Measurements from ENCODE around the gene GASK1B. TPM values are rescaled to one million over a fixed set of nuclear protein-coding genes. Genes with fewer than 3 reads are reported as not detected.

Gene GASK1B
- total RNA-seq, 1 experiment from 2014 or later: 1.3 TPM

DNA sequence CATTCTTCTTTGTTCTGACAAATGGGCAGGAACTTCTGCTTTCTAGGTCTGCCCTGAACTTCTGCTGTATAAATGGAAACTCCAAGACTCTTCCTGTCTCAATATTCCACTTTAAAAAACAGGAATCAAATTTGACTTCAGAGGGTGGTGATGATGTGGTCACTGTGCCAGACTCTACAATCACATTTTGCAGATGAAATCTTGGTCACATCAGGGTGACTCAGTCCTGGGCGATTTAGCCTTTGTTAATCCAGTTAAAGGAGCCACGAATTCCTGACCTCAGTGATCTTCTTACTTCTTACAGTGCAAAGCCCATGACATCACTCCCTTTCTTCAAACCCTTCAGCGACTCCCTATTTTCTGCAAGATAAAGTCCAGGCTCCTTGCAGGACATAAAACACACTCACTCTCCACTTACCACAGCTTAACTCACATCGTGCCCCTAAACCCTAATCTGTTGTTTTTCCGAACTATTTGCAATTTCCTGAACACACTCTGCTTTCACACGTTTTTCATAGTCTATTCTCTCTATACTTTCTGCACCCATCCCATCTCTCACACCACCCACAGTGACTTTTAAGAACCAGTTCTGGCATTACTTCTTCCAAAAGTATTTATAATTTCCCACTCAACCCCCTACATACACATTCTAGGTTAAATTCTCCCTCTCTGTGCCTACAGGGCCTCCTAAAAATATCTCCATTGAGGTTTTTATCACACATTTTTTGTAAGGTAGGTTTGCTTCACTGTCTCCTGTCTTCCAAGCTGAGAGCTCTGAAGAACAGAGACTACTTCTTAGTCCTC, 11.1 kb downstream of the GASK1B start:
- peak; percentile 63 for DNase-seq (ENCODE audit: low read depth, low spot score)
- BruUV-seq (replicated peaks): no TSS peak
- no peaks in the 10 kb centered on the region for H3K9me3 ChIP-seq (ENCODE audit: control insufficient read depth in 1 of 2, insufficient read depth in 1 of 2, low read depth in 1 of 2, low read length in 2 of 2)
- peak overlapping the region in 1 of 2 experiments; percentile 10; a peak in 2 of 4 replicates for H3K4me3 ChIP-seq (replicated peaks in 1 of 2; ENCODE audit: low read depth in 1 of 2, low read length in 2 of 2)
- H3K27me3 ChIP-seq (ENCODE audit: insufficient read depth, low read length): no peaks in the 10 kb centered on the region
- ATAC-seq: peak; percentile 92
- POLR2A ChIA-PET: no interaction called here
- H2AFZ ChIP-seq (ENCODE audit: low read depth, low read length, poor library complexity, severe bottlenecking): peak overlapping the region; percentile 84
- no peaks in the 10 kb centered on the region for H4K20me1 ChIP-seq (ENCODE audit: insufficient read depth)
- RAD21 ChIA-PET (ENCODE audit: low non-redundant PET in 1 of 2, low total read pairs in 2 of 2, uncharacterized antibody in 2 of 2, unreplicated experiment in 2 of 2): no interaction called here
- H3K4me1 ChIP-seq (ENCODE audit: control insufficient read depth in 1 of 2, insufficient read depth in 2 of 2, low read length in 2 of 2): peaks cover 3 to 38% of the 10 kb centered on the region in 2 experiments; a peak in 2 of 4 replicates
- CTCF ChIA-PET: no interaction called here
- no peaks in the 10 kb centered on the region for H3K36me3 ChIP-seq (ENCODE audit: control insufficient read depth in 1 of 2, insufficient read depth in 2 of 2, low read length in 2 of 2)
- no peaks in the 10 kb centered on the region for H3K79me2 ChIP-seq (ENCODE audit: insufficient read depth, low read length)
- peak overlapping the region; percentile 8; the same call in 1 of the 2 replicates for H3K27ac ChIP-seq (ENCODE audit: low read depth, low read length)
- intact Hi-C loops (cut with micrococcal nuclease): loop anchor here (5.0 kb wide), 1 partner anchor 69 kb away; no protein-coding TSS in a partner anchor
- no peak overlapping the region for H3K9ac ChIP-seq (ENCODE audit: low read length)
- peak overlapping the region; percentile 69 for H3K4me2 ChIP-seq (ENCODE audit: low read length)
- no peaks in the 10 kb centered on the region for H3K9me2 ChIP-seq (ENCODE audit: insufficient read depth)
- TF ChIP-seq CEBPB (IDR thresholded peaks at IDR 0.05; ENCODE audit: low read depth): peak; percentile 23; the same call in 1 of the 2 replicates
- no peak for TF ChIP-seq EZH2 (IDR thresholded peaks at IDR 0.05)
- no peak for TF ChIP-seq POLR2A (IDR thresholded peaks at IDR 0.05; ENCODE audit: borderline replicate concordance, extremely low read depth, insufficient read depth, insufficient read length)
- peak; percentile 60; the same call in 1 of the 2 replicates for TF ChIP-seq JUND (IDR thresholded peaks at IDR 0.05)
- no peak for TF ChIP-seq EGR1 (IDR thresholded peaks at IDR 0.05; ENCODE audit: low read depth)
- peak; percentile 64 for TF ChIP-seq FOSL1 (IDR thresholded peaks at IDR 0.05; ENCODE audit: low read depth)
- TF ChIP-seq TCF7L2 (IDR thresholded peaks at IDR 0.05; ENCODE audit: borderline replicate concordance, extremely low read depth, insufficient read depth, insufficient read length): no peak
- TF ChIP-seq YY1 (IDR thresholded peaks at IDR 0.05; ENCODE audit: extremely low read depth, insufficient replicate concordance, low read depth, low read length): no peak
- TF ChIP-seq ZBTB33 (IDR thresholded peaks at IDR 0.05; ENCODE audit: extremely low read depth, insufficient replicate concordance, low read length): no peak
- TF ChIP-seq SRF (IDR thresholded peaks at IDR 0.05; ENCODE audit: low read depth): 0 out of 2 replicates have a peak, but pooled peaks have one; percentile 21
- peak; percentile 50; the same call in 1 of the 2 replicates for TF ChIP-seq SP1 (IDR thresholded peaks at IDR 0.05; ENCODE audit: low read depth)
- no peak for TF ChIP-seq RAD21 (IDR thresholded peaks at IDR 0.05; ENCODE audit: low read depth)
- no peak for TF ChIP-seq ELF1 (IDR thresholded peaks at IDR 0.05; ENCODE audit: borderline replicate concordance, low read depth)
- TF ChIP-seq POLR2AphosphoS5 (IDR thresholded peaks at IDR 0.05; ENCODE audit: low read depth, low read length): no peak
- TF ChIP-seq CBX3 (IDR thresholded peaks at IDR 0.05; ENCODE audit: low read depth): 0 out of 2 replicates have a peak, but pooled peaks have one; percentile 16
- no peak for TF ChIP-seq SIN3A (IDR thresholded peaks at IDR 0.05; ENCODE audit: low read depth)
- no peak for TF ChIP-seq REST (IDR thresholded peaks at IDR 0.05; ENCODE audit: low read depth)
- TF ChIP-seq ZNF274 (IDR thresholded peaks at IDR 0.05; ENCODE audit: low read depth, low read length): no peak
- no peak for TF ChIP-seq ZFX (IDR thresholded peaks at IDR 0.05)
- no peak for TF ChIP-seq MAX (IDR thresholded peaks at IDR 0.05)

Measured in HCT116 (cell line).